Liver (tissue), 3 donors: Measurements from ENCODE around the gene RGP1.

ENCODE experiments used
- ATF3 ChIP-seq: IDR thresholded peaks from 2 replicates; pipeline ENCODE4 v1.6.1; 2016; ENCODE audit warnings: antibody characterized with exemption
- CTCF ChIP-seq: fragments of 150-350 bp; IDR thresholded peaks from 2 replicates; pipeline ENCODE4 v1.5.1; 2017; ENCODE audit warnings: improper control_type of control experiment, low read depth, low read length; ENCODE audit not compliant: missing input control
- EGR1 ChIP-seq, 2 donors: IDR thresholded peaks; 2 replicates each; pipeline ENCODE4 v1.6.1; 2016 to 2018; ENCODE audit warnings: antibody characterized with exemption in 2 of 2, low read depth in 2 of 2
- FOXA2 ChIP-seq: IDR thresholded peaks from 2 replicates; pipeline ENCODE4 v1.6.1; 2016; ENCODE audit warnings: antibody characterized with exemption
- GABPA ChIP-seq, 2 donors: IDR thresholded peaks in 1 of 2; conservative IDR thresholded peaks in 1 of 2; 2 replicates each; pipeline ENCODE4 v1.6.1; 2016; ENCODE audit warnings: antibody characterized with exemption in 2 of 2, mild to moderate bottlenecking in 1 of 2, moderate library complexity in 1 of 2
- HNF4G ChIP-seq: IDR thresholded peaks from 2 replicates; pipeline ENCODE4 v1.6.1; 2016; ENCODE audit warnings: antibody characterized with exemption
- JUND ChIP-seq, 2 donors: IDR thresholded peaks; 2 replicates each; pipeline ENCODE4 v1.6.1; 2016; ENCODE audit warnings: antibody characterized with exemption in 2 of 2
- MAX ChIP-seq: IDR thresholded peaks from 2 replicates; pipeline ENCODE4 v1.6.1; 2016; ENCODE audit warnings: antibody characterized with exemption
- REST ChIP-seq: IDR thresholded peaks from 2 replicates; pipeline ENCODE4 v1.6.1; 2016; ENCODE audit warnings: antibody characterized with exemption, mild to moderate bottlenecking
- RXRA ChIP-seq, 2 donors: IDR thresholded peaks; 2 replicates each; pipeline ENCODE4 v1.6.1; 2017 to 2018; ENCODE audit warnings: antibody characterized with exemption in 2 of 2, mild to moderate bottlenecking in 1 of 2
- SP1 ChIP-seq: IDR thresholded peaks from 2 replicates; pipeline ENCODE4 v1.6.1; 2018; ENCODE audit warnings: antibody characterized with exemption, mild to moderate bottlenecking
- TAF1 ChIP-seq: conservative IDR thresholded peaks from 2 replicates; pipeline ENCODE4 v1.6.1; 2016; ENCODE audit warnings: antibody characterized with exemption, mild to moderate bottlenecking
- YY1 ChIP-seq: IDR thresholded peaks from 2 replicates; pipeline ENCODE4 v1.6.1; 2016; ENCODE audit warnings: antibody characterized with exemption, mild to moderate bottlenecking
- donor health status: healthy.
- donor health status: healthy.

GRCh38 chr9:35714123-35714522, 35.0 kb upstream of the RGP1 start:
- TF ChIP-seq CTCF (no peak), REST (no peak), MAX (no peak), SP1 (no peak), YY1 (no peak), TAF1 (no peak), GABPA (IDR thresholded peaks at IDR 0.05 in 1 of 2, conservative IDR thresholded peaks at IDR 0.05 in 1 of 2) (no peak), EGR1 (IDR thresholded peaks at IDR 0.05; ENCODE audit: low read depth in 2 of 2) (no peak), JUND (IDR thresholded peaks at IDR 0.05) (no peak), RXRA (IDR thresholded peaks at IDR 0.05) (no peak), HNF4G (no peak), FOXA2 (no peak), ATF3 (no peak)
